ENCODE results near the gene SF3B5.

SF3B5 gene

DNA sequence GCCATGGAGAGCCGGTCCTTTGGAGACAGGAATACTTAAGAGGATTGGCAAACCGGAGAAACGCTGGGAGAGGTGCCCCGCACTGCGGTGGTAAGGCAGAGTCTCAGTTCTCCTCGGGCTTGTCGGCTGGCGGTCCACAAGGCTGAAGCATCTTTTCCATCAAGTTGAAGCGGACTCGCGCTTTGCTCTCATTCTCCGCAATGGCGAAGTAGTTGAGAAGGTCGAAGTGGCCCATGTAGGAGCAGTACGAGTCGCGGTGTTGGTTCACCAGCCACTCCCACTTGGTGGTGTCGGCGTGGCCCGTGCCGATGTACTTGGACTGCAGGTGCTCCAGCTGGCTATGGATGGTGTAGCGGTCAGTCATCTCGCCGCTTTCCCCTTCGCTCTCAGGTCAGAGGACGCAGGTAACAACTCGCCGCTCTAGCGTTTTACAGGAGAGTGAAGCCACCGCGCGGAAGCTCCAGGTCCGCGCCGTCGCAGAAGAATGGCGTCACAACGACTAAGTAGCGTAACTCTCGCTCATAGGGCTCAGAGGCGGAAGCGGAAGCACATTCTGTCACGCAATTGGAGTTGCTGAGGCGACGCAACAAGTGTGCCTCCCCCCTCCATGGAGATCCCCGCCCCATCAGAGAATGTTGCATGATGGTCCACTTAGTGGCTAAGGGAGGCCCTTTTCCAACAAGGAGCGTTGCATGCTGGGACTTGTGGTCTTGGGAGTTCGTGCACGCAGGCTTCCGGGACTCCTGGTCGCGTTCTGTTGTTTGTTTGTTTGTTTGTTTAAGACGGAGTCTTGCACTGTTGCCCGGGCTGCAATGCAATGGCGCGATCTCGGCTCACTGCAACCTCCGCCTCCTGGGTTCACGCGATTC lies at the start of gene SF3B5:
Gene SF3B5 (minus strand): TSS at position 440 of the 869 bp plus-strand sequence. CDS start 76 bp downstream, at position 364.
- TF ChIP-seq CTCF (IDR thresholded peaks at IDR 0.05): no peak

GRCh38 chr6:144144996-144145395 lies 49.6 kb upstream of the SF3B5 start:
- no peak for TF ChIP-seq CTCF (IDR thresholded peaks at IDR 0.05)

DNA sequence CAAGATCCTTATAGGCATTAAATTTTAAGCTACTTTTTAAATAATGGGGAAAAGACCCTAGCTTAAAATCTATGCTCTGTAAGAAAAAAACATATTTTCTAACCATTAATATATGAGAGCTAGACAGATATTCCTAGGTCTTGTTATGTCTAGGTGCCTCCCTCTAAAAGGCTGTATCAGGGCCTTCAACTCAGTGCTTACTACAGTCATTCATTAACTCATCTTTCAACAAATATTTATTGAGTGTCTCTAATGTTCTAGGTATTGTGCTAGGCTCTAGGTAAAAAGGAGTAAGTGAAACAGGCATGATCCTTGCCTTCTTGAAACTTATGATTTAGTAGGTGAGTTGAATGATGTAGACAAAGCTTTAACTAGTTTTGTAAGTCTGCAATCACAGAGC lies 48.5 kb upstream of the SF3B5 start:
- no peak for TF ChIP-seq CTCF (IDR thresholded peaks at IDR 0.05)

DNA sequence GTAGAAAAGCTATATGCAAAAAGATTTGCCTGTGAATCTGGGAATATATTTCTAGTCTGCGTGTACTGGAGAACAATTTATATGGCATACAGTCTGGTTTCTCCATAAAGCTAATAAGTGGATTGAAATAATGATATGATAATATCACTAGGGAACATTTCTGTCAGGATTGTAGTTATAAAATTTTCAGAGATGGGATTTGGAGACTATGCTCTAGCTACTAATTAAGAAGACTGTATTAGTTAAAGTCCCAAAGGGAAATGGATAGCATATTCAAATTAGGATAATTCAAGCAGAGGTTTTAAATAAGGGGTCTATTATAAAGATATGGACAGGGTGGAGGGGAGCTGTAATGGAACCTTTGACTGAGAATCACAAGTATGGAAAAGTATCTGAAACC lies 47.7 kb upstream of the SF3B5 start:
- TF ChIP-seq CTCF (IDR thresholded peaks at IDR 0.05): no peak

DNA sequence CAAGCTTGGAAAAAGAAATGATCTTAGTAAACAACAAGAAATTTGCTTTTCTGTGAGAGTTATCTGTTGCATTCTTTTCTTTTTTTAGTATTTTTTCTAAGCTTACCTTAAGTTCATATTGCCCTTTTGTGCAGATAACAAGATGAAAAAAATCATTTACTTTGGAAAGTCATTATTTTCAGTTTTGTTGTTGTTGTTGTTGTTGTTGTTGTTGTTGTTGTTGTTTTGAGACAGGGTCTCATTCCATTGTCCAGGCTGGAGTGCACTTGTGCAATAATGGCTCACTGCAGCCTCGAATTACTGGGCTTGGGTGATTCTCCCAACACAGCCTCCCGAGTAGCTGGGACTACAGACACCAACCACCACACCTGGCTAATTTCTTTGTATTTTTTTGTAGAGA lies 46.1 kb upstream of the SF3B5 start:
- TF ChIP-seq CTCF (IDR thresholded peaks at IDR 0.05): no peak

- TF ChIP-seq CTCF (IDR thresholded peaks at IDR 0.05): no peak
Measured at GRCh38 chr6:144140867-144141266, 45.5 kb upstream of the SF3B5 start.

GRCh38 chr6:144139817-144140216 lies 44.4 kb upstream of the SF3B5 start:
- TF ChIP-seq CTCF (IDR thresholded peaks at IDR 0.05): no peak
